HG03097 (cell line): Measurements from ENCODE around the gene CIAPIN1.

Experiments
- ATAC-seq: cut with Tn5 transposase; IDR thresholded peaks from one replicate; pipeline ENCODE4 v1.9.1; 2021; ENCODE audit not compliant: unreplicated experiment, low FRiP score

The CIAPIN1 gene

GRCh38 chr16:57384248-57385070, 62.7 kb downstream of the CIAPIN1 start:
- no peak for ATAC-seq

GRCh38 chr16:57383276-57384247, 63.6 kb downstream of the CIAPIN1 start:
- no peak for ATAC-seq

DNA sequence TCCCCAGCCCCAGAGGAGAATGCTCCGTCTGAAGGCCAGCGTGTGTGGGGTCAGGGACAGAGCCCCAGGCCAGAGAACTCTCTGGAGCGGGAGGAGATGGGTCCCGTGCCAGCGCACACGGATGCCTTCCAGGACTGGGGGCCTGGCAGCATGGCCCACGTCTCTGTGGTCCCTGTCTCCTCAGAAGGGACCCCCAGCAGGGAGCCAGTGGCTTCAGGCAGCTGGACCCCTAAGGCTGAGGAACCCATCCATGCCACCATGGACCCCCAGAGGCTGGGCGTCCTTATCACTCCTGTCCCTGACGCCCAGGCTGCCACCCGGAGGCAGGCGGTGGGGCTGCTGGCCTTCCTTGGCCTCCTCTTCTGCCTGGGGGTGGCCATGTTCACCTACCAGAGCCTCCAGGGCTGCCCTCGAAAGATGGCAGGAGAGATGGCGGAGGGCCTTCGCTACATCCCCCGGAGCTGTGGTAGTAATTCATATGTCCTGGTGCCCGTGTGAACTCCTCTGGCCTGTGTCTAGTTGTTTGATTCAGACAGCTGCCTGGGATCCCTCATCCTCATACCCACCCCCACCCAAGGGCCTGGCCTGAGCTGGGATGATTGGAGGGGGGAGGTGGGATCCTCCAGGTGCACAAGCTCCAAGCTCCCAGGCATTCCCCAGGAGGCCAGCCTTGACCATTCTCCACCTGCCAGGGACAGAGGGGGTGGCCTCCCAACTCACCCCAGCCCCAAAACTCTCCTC, 64.5 kb downstream of the CIAPIN1 start:
- no peak for ATAC-seq

DNA sequence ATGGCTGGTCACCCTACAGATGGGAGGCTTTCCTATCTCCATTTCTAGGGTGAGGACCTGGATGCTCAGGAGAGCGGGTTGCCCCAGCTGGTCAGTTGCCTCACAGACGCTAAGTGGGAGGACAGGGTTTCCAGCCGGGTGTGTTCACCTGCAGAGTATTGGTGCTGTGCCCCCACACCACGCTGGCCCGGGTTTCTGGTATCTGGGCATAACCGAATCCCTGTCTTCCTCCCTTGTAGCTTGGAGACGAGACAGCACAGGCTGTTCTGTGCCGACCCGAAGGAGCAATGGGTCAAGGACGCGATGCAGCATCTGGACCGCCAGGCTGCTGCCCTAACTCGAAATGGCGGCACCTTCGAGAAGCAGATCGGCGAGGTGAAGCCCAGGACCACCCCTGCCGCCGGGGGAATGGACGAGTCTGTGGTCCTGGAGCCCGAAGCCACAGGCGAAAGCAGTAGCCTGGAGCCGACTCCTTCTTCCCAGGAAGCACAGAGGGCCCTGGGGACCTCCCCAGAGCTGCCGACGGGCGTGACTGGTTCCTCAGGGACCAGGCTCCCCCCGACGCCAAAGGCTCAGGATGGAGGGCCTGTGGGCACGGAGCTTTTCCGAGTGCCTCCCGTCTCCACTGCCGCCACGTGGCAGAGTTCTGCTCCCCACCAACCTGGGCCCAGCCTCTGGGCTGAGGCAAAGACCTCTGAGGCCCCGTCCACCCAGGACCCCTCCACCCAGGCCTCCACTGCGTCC, 65.2 kb downstream of the CIAPIN1 start:
- ATAC-seq = no peak

DNA sequence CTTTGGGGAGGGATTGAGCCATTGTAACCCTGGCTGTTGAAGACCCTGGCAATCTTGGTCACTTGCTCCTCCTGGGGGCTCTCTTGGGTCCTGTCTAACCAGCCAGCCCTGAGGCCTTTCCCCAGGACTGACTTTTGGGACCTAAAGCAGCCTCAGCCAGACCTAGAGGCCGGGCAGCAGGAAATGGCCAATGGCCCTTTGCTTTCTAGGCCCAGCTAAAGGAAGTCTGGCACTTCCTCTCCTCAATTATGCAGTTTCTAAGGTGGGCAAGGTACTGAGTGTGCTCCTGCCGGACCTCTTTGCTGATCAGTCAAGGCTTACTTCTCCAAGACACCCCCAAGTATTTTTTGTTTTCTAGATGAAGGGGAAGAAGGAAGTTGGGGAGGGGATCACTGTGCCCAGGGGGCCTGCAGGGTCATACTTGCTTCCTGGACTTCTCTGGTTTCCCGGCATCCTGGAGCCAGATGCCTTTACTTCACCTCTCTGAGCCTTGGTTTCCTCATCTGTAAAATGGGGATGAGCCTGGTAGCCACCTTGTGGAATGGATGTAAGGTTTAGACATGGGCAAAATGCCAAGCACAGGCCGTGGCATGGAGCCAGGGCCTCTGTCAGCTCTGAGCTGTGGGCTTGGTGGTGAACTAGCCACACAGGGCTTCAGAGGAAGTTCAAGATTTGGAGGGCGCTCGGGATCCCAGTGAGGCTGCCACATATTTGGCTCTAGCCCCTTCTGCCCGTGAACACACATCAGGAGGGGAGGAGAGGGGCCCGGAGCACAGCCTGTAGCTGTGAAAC, 66.3 kb downstream of the CIAPIN1 start:
- no peak for ATAC-seq

DNA sequence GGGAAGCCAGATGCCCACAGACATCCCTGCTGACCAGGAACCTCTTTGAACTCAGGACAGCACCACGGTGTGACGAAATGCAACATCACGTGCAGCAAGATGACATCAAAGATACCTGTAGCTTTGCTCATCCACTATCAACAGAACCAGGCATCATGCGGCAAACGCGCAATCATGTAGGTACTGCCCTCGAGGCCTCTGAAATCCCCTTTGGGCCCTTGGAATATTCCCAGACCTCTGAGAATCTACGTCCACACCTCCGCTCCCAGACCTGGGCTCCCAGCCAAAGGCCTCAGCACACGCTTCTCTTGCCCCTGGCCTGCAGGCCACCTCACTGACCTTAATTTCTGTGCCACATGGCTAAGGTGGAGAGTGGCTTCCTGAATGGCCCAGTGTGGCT, 67.6 kb downstream of the CIAPIN1 start:
- no peak for ATAC-seq
